ENCODE data around the gene RPL35. TPM values are rescaled to one million over a fixed set of nuclear protein-coding genes. Genes with fewer than 3 reads are reported as not detected.

RPL35 gene
- total RNA-seq = 1,000 to 10,000 TPM in 1 of 2 donors, 100 to 1,000 TPM in 1; 902 to 1,286 TPM
- polyA plus RNA-seq (ENCODE audit: insufficient read depth, low read depth, low replicate concordance) = 1,119 TPM
- long read RNA-seq, donor 1, transcript RPL35-203 (3 exons, 785 nt) = minor isoform, 321 of 1,687 reads
- long read RNA-seq, donor 1, transcript RPL35-205 (2 exons, 649 nt) = minor isoform, 55 of 1,687 reads
- long read RNA-seq, donor 1, transcript RPL35-201 (4 exons, 455 nt) = major isoform, 1,136 of 1,687 reads
- long read RNA-seq, donor 1, partial matches to known transcripts = 102 of 1,687 reads
- long read RNA-seq, donor 1, other reads (novel, unspliced or antisense) = 72 of 1,687 reads
- long read RNA-seq, donor 2, transcript RPL35-203 (3 exons, 785 nt) = minor isoform, 216 of 963 reads
- long read RNA-seq, donor 2, transcript RPL35-201 (4 exons, 455 nt) = major isoform, 672 of 963 reads
- long read RNA-seq, donor 2, transcript RPL35-205 (2 exons, 649 nt) = minor isoform, 23 of 963 reads
- long read RNA-seq, donor 2, partial matches to known transcripts = 52 of 963 reads
- long read RNA-seq, donor 2, other reads (novel, unspliced or antisense) = 0 of 963 reads

DNA sequence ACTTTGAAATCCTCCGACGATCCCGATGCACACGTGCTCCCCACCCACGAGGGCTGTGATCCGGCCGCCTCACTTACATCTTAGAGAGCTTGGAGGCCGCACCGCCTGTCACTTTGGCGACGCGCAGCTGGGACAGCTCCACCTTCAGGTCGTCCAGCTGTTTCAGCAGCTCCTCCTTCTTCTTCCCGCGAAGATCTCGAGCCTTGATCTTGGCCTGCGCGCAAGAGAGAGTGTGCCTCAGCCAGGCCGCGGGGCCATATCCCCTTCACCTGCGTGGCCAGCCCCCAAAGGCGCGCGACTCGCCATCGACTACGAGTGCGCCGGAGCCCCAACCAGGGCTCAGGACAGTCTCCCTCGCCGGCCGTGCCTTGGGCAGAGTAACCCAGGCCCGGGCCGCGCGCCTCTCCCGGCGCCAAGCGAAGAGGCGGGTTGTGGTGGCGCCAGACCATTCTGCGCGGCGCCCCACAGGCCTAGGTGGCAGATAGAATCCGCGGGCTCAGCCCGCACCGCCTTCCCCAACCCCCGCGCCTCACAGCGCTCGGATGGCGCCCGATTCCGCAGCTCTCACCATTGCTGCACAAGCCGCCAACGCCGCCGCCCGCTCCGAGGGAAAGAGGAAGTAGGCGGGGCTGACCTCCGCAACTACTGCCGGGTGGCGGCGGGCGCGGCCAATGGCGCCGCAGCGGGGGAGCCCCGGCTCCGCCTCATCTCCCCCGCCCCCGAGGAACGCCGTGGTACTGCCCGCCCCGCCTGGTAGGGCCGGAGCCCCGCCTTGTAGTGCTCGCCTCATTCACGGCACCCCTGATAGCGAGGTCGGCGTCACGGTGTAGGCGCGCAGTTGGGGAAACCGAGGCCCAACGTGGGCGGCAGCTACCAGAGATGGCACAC lies at the start of gene RPL35, which contains the start of gene ARPC5L:
RPL35 (minus strand) TSS at position 616 of the 888 bp plus-strand sequence; CDS start at position 571, 45 bp downstream.
ARPC5L (plus strand) TSS at position 789 of the 888 bp plus-strand sequence. CDS start 7,161 bp downstream, outside the sequence.
- no peaks in the 10 kb centered on the region for H3K36me3 ChIP-seq (ENCODE audit: low read depth, missing control alignments)
- peak; percentile 96 for DNase-seq
- H3K27me3 ChIP-seq = no peaks in the 10 kb centered on the region
- H3K4me3 ChIP-seq = peak within 1 kb of the TSS; percentile 78 to 89
- intact Hi-C loops (cut with DNase I; ENCODE audit: low total_unique reads) = loop anchor here (10.0 kb wide), 1 partner anchor 383 kb away; the partner anchor contains the start of gene HSPA5
- peaks cover 14% of the 10 kb centered on the region for H3K4me1 ChIP-seq
- WGBS, 2 donors = 0 to 1% methylated on average over 8 to 85 of the region's 92 CpGs
- peak within 1 kb of the TSS; percentile 66 to 87 for H3K27ac ChIP-seq
- H3K9me3 ChIP-seq = no peaks in the 10 kb centered on the region
- TF ChIP-seq POLR2A (IDR thresholded peaks at IDR 0.05) = peak; percentile 70
- TF ChIP-seq, protein P1, sequence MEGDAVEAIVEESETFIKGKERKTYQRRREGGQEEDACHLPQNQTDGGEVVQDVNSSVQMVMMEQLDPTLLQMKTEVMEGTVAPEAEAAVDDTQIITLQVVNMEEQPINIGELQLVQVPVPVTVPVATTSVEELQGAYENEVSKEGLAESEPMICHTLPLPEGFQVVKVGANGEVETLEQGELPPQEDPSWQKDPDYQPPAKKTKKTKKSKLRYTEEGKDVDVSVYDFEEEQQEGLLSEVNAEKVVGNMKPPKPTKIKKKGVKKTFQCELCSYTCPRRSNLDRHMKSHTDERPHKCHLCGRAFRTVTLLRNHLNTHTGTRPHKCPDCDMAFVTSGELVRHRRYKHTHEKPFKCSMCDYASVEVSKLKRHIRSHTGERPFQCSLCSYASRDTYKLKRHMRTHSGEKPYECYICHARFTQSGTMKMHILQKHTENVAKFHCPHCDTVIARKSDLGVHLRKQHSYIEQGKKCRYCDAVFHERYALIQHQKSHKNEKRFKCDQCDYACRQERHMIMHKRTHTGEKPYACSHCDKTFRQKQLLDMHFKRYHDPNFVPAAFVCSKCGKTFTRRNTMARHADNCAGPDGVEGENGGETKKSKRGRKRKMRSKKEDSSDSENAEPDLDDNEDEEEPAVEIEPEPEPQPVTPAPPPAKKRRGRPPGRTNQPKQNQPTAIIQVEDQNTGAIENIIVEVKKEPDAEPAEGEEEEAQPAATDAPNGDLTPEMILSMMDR (IDR thresholded peaks at IDR 0.05) = peak in 1 of 3 experiments; percentile 22

DNA sequence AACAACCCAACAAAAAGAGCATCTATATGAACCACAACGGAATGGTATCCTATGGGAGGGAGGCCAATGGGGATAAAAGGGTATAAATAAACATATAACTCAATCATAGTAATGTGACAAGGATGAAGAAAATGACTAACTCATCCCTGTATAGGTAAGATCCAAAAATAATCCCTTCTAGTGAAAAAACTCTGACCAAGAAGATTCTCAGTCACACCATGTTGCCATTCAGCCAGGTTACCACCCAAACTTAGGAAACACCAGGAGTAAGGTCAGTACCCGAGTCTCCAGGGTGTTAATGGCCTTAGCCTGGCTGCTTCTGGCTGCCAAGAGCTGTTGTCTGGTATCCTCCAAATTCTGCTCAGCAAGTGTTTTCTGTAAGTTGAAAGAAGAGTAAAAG lies 46.3 kb upstream of the RPL35 start:
- no peaks in the 10 kb centered on the region for H3K27me3 ChIP-seq
- no peaks in the 10 kb centered on the region for H3K4me1 ChIP-seq
- no peak overlapping the region for H3K27ac ChIP-seq
- no peaks in the 10 kb centered on the region for H3K9me3 ChIP-seq
- no peak overlapping the region for H3K4me3 ChIP-seq
- intact Hi-C loops (cut with DNase I; ENCODE audit: low total_unique reads) = no loop called here
- DNase-seq = no peak
- 66 to 69% methylated on average over 2 of the region's 2 CpGs for WGBS, 2 donors
- H3K36me3 ChIP-seq (ENCODE audit: low read depth, missing control alignments) = no peaks in the 10 kb centered on the region
- no peak for TF ChIP-seq POLR2A (IDR thresholded peaks at IDR 0.05)

DNA sequence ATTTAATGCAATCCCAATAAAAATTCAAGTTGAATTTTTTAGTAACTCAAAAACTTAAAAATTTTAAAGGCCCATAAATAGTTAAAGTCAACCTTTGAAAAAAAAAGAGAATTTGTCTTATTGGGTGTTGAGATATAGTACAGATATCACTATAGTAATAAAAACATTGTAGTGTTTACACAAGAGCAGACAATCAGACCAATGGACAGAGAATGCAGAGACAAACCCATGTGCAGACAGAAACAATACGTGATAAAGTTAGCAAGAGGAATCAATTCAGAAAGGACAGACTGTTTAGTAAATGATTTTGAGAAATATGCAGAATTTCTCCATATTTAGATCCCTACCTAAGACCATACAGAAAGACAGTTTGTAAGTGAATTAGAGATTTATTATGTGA lies 45.2 kb upstream of the RPL35 start:
- H3K36me3 ChIP-seq (ENCODE audit: low read depth, missing control alignments) = no peaks in the 10 kb centered on the region
- WGBS, 2 donors = 56 to 74% methylated on average over 1 of the region's 1 CpG
- H3K9me3 ChIP-seq = no peaks in the 10 kb centered on the region
- intact Hi-C loops (cut with DNase I; ENCODE audit: low total_unique reads) = no loop called here
- DNase-seq = no peak
- TF ChIP-seq, protein P1 (IDR thresholded peaks at IDR 0.05) = no peak
- TF ChIP-seq POLR2A (IDR thresholded peaks at IDR 0.05) = no peak
- H3K27me3 ChIP-seq = no peaks in the 10 kb centered on the region
- no peak overlapping the region for H3K27ac ChIP-seq
- H3K4me1 ChIP-seq = no peaks in the 10 kb centered on the region
- H3K4me3 ChIP-seq = no peak overlapping the region

DNA sequence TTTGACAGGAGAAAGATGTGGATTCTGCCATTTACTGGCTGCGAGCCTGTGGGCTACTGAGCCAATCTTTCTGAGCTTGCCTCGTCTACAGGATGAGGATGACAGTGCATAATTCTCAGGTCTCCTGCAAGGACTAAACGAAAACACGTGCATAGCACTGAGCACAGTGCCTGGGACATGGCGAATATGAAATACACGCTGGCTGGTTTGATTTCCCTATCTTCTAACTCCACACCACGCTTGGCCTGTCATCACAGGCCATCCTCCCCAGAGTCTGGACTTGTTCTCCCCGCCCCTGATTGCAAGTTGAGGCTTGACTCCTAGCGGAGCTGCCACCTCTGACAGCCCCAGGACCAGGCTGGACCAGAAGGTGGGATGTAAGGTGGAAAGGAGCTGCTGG lies 38.1 kb upstream of the RPL35 start:
- 90 to 94% methylated on average over 9 of the region's 9 CpGs for WGBS, 2 donors
- Histone ChIP-seq H3K27me3 (no peaks in the 10 kb centered on the region), H3K27ac (no peak overlapping the region), H3K36me3 (ENCODE audit: low read depth, missing control alignments) (no peaks in the 10 kb centered on the region), H3K4me3 (no peak overlapping the region), H3K9me3 (no peaks in the 10 kb centered on the region), H3K4me1 (no peaks in the 10 kb centered on the region)
- intact Hi-C loops (cut with DNase I; ENCODE audit: low total_unique reads) = no loop called here
- no peak for TF ChIP-seq POLR2A (IDR thresholded peaks at IDR 0.05)
- TF ChIP-seq, protein P1 (IDR thresholded peaks at IDR 0.05) = no peak
- no peak for DNase-seq

Data from testis (tissue), 5 donors.